PFSK-1 (cell line): ENCODE results near the gene WDFY2.

ENCODE experiments used
- POLR2AphosphoS5 ChIP-seq: IDR thresholded peaks from 2 replicates; pipeline ENCODE4 v1.6.1; 2012; ENCODE audit warnings: low read depth, mild to moderate bottlenecking, control low read depth, low read length, moderate library complexity
- SIN3A ChIP-seq: IDR thresholded peaks from 2 replicates; pipeline ENCODE4 v1.6.1; 2012; ENCODE audit warnings: mild to moderate bottlenecking, low read length, moderate library complexity, borderline replicate concordance; ENCODE audit not compliant: insufficient read depth

DNA sequence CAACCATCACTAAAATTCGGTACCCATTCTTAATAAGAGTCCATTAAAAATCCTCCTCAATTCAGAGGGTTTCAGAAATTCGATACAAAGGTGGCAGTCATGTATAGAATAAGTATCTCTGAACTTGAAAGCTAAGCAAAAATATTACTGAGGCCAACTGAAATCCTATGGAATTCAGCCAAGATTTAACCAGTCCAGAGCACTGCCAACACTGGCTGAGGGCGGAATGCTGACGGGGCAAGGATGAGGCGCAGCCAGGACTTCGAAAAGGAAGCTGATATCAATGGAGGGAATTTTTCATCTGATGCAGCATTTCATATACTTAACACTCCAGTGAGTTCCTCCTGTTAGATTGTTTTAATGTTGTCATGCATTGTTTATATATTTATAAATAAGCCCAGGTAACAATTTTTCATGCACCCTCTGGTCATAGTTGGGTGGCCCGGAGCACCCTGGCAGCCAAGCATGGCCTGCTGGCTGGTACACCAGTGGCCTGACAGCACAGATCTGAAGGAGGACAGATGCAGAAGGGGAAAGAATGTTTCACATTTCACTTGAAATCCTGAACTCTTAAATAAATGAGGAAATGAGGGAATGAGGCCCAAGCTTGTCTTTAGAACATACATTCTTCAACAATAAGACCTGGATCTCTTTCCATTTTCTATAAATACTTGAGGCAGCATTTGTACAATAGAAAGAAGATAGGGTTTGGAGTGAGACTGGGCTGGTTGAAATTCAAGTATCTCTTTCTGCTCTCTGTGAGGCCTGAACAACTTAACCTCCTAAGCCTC lies 41.5 kb downstream of the WDFY2 start:
- TF ChIP-seq POLR2AphosphoS5: no peak
- no peak for TF ChIP-seq SIN3A
